K562 (cell line): ENCODE measurements around the gene RGS9. TPM values are rescaled to one million over a fixed set of nuclear protein-coding genes. Genes with fewer than 3 reads are reported as not detected.

ENCODE experiments used
- ATAC-seq: fragments of 200-7000 bp; cut with Tn5 transposase; 3 replicates; pipeline ENCODE4 v1.9.1; 2020; ENCODE audit warnings: moderate library complexity
- BruUV-seq: library from RNA; stranded (reverse); fragments of 400-500 nt; replicated peaks from 2 replicates; lab custom pipeline; 2021; lab: Mats Ljungman, UMichigan
- CTCF ChIA-PET: fragments of 300-600 bp; formaldehyde crosslinking; extraction: SDS; loops from one replicate; lab custom pipeline; 2021; ENCODE audit warnings: low intra/inter-chr PET ratio; lab: Yijun Ruan, JAX
- POLR2A ChIA-PET: fragments of 300-600, 350-650 bp; sonication (Branson Sonifier 250); formaldehyde crosslinking; extraction: SDS; loops from one replicate; lab custom pipeline; 2021; ENCODE audit warnings: antibody characterized with exemption, inconsistent platforms; lab: Yijun Ruan, JAX
- DNase-seq, 4 experiments: peaks; one replicate each; pipeline versions ENCODE4 v3.0.0 to v3.0.0-alpha.2; 2011 to 2018; ENCODE audit warnings: low spot score in 3 of 4, mixed read lengths in 3 of 4; ENCODE audit errors: extremely low read depth in 1 of 4
- FAIRE-seq: peaks from 2 replicates; lab custom pipeline; 2011; peaks lifted over from hg19 to GRCh38; lab: Jason Lieb, UNC
- H2AFZ ChIP-seq: 2 replicates; pipeline ENCODE4 v1.6.0; 2011; ENCODE audit warnings: low read depth, low read length, control low read depth, inconsistent platforms
- H3K27ac ChIP-seq: fragments of 200-600 bp; 3 replicates; pipeline ENCODE4 v1.8.0; 2011; ENCODE audit warnings: low read depth, mild to moderate bottlenecking, control low read depth, inconsistent platforms, low read length, moderate library complexity, mixed read lengths; ENCODE audit errors: extremely low read depth
- H3K27me3 ChIP-seq, 2 experiments: fragments of 300-600 bp in 1 of 2; 2 replicates in 1 of 2; 3 replicates in 1 of 2; pipeline versions ENCODE4 v1.6.0 to v1.8.0; 2011; ENCODE audit warnings: inconsistent platforms in 2 of 2, low read length in 2 of 2, mild to moderate bottlenecking in 1 of 2, mixed read lengths in 1 of 2, moderate library complexity in 1 of 2; ENCODE audit not compliant: control insufficient read depth in 2 of 2, insufficient read depth in 2 of 2
- H3K36me3 ChIP-seq: fragments of 300-600 bp; 3 replicates; pipeline ENCODE4 v1.8.0; 2011; ENCODE audit warnings: mild to moderate bottlenecking, low read length, inconsistent platforms; ENCODE audit not compliant: control insufficient read depth, insufficient read depth
- H3K4me1 ChIP-seq, 2 experiments: fragments of 200-600 bp in 1 of 2; replicated peaks in 1 of 2; 2 replicates in 1 of 2; 3 replicates in 1 of 2; pipeline versions ENCODE4 v1.5.1 to v1.8.0; 2011; ENCODE audit warnings: inconsistent platforms in 2 of 2, low read length in 2 of 2, mild to moderate bottlenecking in 1 of 2, mixed read lengths in 1 of 2, moderate library complexity in 1 of 2; ENCODE audit not compliant: control insufficient read depth in 2 of 2, insufficient read depth in 2 of 2
- H3K4me2 ChIP-seq: 2 replicates; pipeline ENCODE4 v1.6.1; 2011; ENCODE audit warnings: low read length, control low read depth, inconsistent platforms, mixed read lengths; ENCODE audit not compliant: insufficient read depth
- H3K4me3 ChIP-seq: fragments of 200-600 bp; sonication (generic), shearing (Covaris generic); 2 replicates; pipeline ENCODE4 v1.5.1; 2016; ENCODE audit warnings: control low read depth, inconsistent platforms
- H3K79me2 ChIP-seq: fragments of 200-600 bp; 3 replicates; pipeline ENCODE4 v1.8.0; 2011; ENCODE audit warnings: low read length, inconsistent platforms; ENCODE audit not compliant: control insufficient read depth, insufficient read depth
- H3K9ac ChIP-seq, 2 experiments: 2 replicates each; pipeline versions ENCODE4 v1.6.0 to v1.6.1; 2011; ENCODE audit warnings: low read depth in 2 of 2, low read length in 2 of 2, control low read depth in 1 of 2, inconsistent platforms in 1 of 2, mild to moderate bottlenecking in 1 of 2, mixed read lengths in 1 of 2; ENCODE audit not compliant: insufficient read depth in 1 of 2
- H3K9me1 ChIP-seq: one replicate; pipeline ENCODE4 v1.6.0; 2011; ENCODE audit warnings: inconsistent platforms, mild to moderate bottlenecking, low read length, moderate library complexity; ENCODE audit not compliant: control insufficient read depth, insufficient read depth
- H3K9me3 ChIP-seq: replicated peaks from 2 replicates; pipeline ENCODE4 v1.5.1; 2011; ENCODE audit warnings: low read depth, low read length, inconsistent platforms; ENCODE audit not compliant: control insufficient read depth, insufficient read depth
- H4K20me1 ChIP-seq: replicated peaks from 2 replicates; pipeline ENCODE4 v1.6.1; 2011; ENCODE audit warnings: low read length, inconsistent platforms, mixed read lengths; ENCODE audit not compliant: control insufficient read depth, insufficient read depth
- ARID3B ChIP-seq: fragments of 250-450 bp; sonication (Bioruptor Pico); IDR thresholded peaks from 2 replicates; pipeline ENCODE4 v1.4.0; 2020; ENCODE audit warnings: borderline replicate concordance
- BMI1 ChIP-seq: fragments of 150-350 bp; IDR thresholded peaks from 2 replicates; pipeline ENCODE4 v1.6.1; 2014; ENCODE audit warnings: low read length
- FOSL1 ChIP-seq: fragments of 200-800 bp; sonication (Bioruptor generic); conservative IDR thresholded peaks from 2 replicates; pipeline ENCODE4 v1.6.1; 2016; ENCODE audit warnings: missing genetic modification characterization, missing compliant biosample characterization
- HDAC2 ChIP-seq: fragments of 450-650 bp; IDR thresholded peaks from 2 replicates; pipeline ENCODE4 v1.6.1; 2016; ENCODE audit warnings: mild to moderate bottlenecking
- HMBOX1 ChIP-seq: sonication (generic); IDR thresholded peaks from 2 replicates; pipeline ENCODE4 v1.6.1; 2016
- HMG20B ChIP-seq: fragments of 250-450 bp; sonication (Bioruptor Pico); IDR thresholded peaks from 2 replicates; pipeline ENCODE4 v1.5.0; 2021; ENCODE audit warnings: mild to moderate bottlenecking
- KDM1A ChIP-seq, 2 experiments: fragments of 450-650 bp; IDR thresholded peaks; 2 replicates each; pipeline ENCODE4 v1.6.1; 2016; ENCODE audit warnings: mild to moderate bottlenecking in 2 of 2
- PKNOX1 ChIP-seq: fragments of 450-650 bp; IDR thresholded peaks from 2 replicates; pipeline ENCODE4 v1.6.1; 2016
- RCOR1 ChIP-seq, 2 experiments: IDR thresholded peaks; 2 replicates each; pipeline ENCODE4 v1.6.1; 2012; ENCODE audit warnings: low read depth in 2 of 2, low read length in 2 of 2, borderline replicate concordance in 1 of 2, improper control_type of control experiment in 1 of 2
- SUPT5H ChIP-seq: fragments of 450-650 bp; IDR thresholded peaks from 2 replicates; pipeline ENCODE4 v1.6.1; 2016
- ZBTB1 ChIP-seq: sonication (generic); formaldehyde crosslinking; IDR thresholded peaks from 2 replicates; pipeline ENCODE4 v1.8.1; 2023; ENCODE audit warnings: missing genetic modification reagents, low read depth, mild to moderate bottlenecking, borderline replicate concordance
- ZNF561 ChIP-seq: fragments of 450-650 bp; formaldehyde crosslinking; conservative IDR thresholded peaks from 2 replicates; pipeline ENCODE4 v1.4.0; 2020; ENCODE audit warnings: mild to moderate bottlenecking, moderate library complexity
- ZZZ3 ChIP-seq: fragments of 450-650 bp; IDR thresholded peaks from 2 replicates; pipeline ENCODE4 v1.6.1; 2016; ENCODE audit warnings: antibody characterized with exemption, mild to moderate bottlenecking, moderate library complexity
- WGBS: fragments of 100-300 bp; shearing (Covaris generic); methylation state at CpG from one replicate; pipeline ENCODE4 v1.1.6; 2016; ENCODE audit warnings: low coverage, mixed read lengths; ENCODE audit not compliant: insufficient coverage; ENCODE audit errors: missing lambda C conversion rate; 5-methylcytosine and 5-hydroxymethylcytosine counted together
- in situ Hi-C: fragments of 300-500 bp; cut with MboI; formaldehyde crosslinking; loops from 4 replicates; pipeline ENCODE4 v1.15.0; 2018; ENCODE audit warnings: inconsistent platforms, mixed read lengths
- intact Hi-C: fragments of 100-400 bp; cut with micrococcal nuclease; formaldehyde crosslinking; loops from 2 replicates; pipeline ENCODE4 v1.14.2; 2022
- polyA plus RNA-seq, 8 experiments: library from polyadenylated mRNA; depleted of rRNA in 4 of 8; stranded (reverse) in 5 of 8; unstranded in 3 of 8; fragments of >200 nt; fragmentation: Nextera tagmentation in 2 of 8; fragmentation: Illumina TruSeq in 1 of 8; extraction: Ambion mirVana in 2 of 8; extraction: Trizol in 1 of 8; gene quantifications; 2 replicates each; pipeline versions ENCODE4 v1.2.1 to v1.2.3, GENCODE V29; 2011 to 2014; ENCODE audit warnings: inconsistent platforms in 1 of 8, missing spikeins in 1 of 8
- total RNA-seq, 7 experiments: library from RNA; depleted of rRNA in 6 of 7; stranded (reverse); fragments of >200 nt in 6 of 7; fragmentation: Illumina TruSeq in 2 of 7; extraction: Trizol in 2 of 7; gene quantifications; 2 replicates each; pipeline versions ENCODE4 v1.2.1 to v1.2.3, GENCODE V29; 2011 to 2021; ENCODE audit warnings: low replicate concordance in 1 of 7

Gene RGS9
- total and polyA plus RNA-seq, 9 of the 15 experiments (the other 6 are each of a cell fraction or from before 2014, with no cell fraction given), result 0.18 to 1.4 (median 0.55) TPM

GRCh38 chr17:65099941-65100315 is 37.2 kb upstream of the RGS9 start:
- peak; percentile 48 for ATAC-seq
- Histone ChIP-seq H3K9me1 (no peaks in the 10 kb centered on the region), H3K4me3 (peak overlapping the region; percentile 40; the same call in 1 of the 2 replicates), H2AFZ (peak overlapping the region; percentile 37), H3K27ac (no peak overlapping the region), H3K27me3 (peaks cover 3 to 18% of the 10 kb centered on the region in 2 experiments; a peak in 3 of 5 replicates), H3K79me2 (no peaks in the 10 kb centered on the region), H4K20me1 (no peaks in the 10 kb centered on the region), H3K9me3 (no peaks in the 10 kb centered on the region)
- WGBS, result 13% methylated on average over 5 of the region's 5 CpGs
- peak; percentile 37 for FAIRE-seq
- ChIA-PET CTCF (interaction anchor here (0.8 kb wide), 1 partner anchor 99 kb away, joined by 4 read pairs; no protein-coding TSS in a partner anchor), POLR2A (interaction anchor here (0.6 to 1.4 kb wide), 5 partner anchors 10 to 126 kb away, joined by 3 to 4 read pairs (median 3); no protein-coding TSS in a partner anchor)
- no TSS peak for BruUV-seq
- intact Hi-C loops (loop anchor here (2.0 to 10.0 kb wide), 3 partner anchors 43 to 135 kb away; partner anchors contain the start of gene GNA13), in situ Hi-C loops (no loop called here)
- DNase-seq, result peak in 1 of 4 experiments; percentile 40
- TF ChIP-seq RCOR1 (IDR thresholded peaks at IDR 0.05; ENCODE audit: borderline replicate concordance in 1 of 2, low read depth in 2 of 2, low read length in 2 of 2) (peak; percentile 76 to 97; a peak in 3 of 4 replicates), BMI1 (no peak), ZBTB1 (peak; percentile 46), ARID3B (CRISPR knock-in tag) (no peak), ZZZ3 (no peak), HDAC2 (peak; percentile 33; the same call in 1 of the 2 replicates), ZNF561 (CRISPR knock-in tag) (no peak), KDM1A (IDR thresholded peaks at IDR 0.05) (peak; percentile 95 to 96), HMBOX1 (peak; percentile 50), SUPT5H (no peak), HMG20B (CRISPR knock-in tag) (no peak), FOSL1 (tag) (0 out of 2 replicates have a peak, but pooled peaks have one; percentile 28), PKNOX1 (peak; percentile 74)
- TF ChIP-seq, all 486 proteins: peak for 7
- Histone ChIP-seq H3K36me3 (no peaks in the 10 kb centered on the region), H3K9ac (no peak overlapping the region), H3K4me1 (peaks cover 7 to 11% of the 10 kb centered on the region in 2 experiments; a peak in 3 of 5 replicates), H3K4me2 (peak overlapping the region; percentile 69)
